H1 (cell line): ENCODE measurements around the gene DCAF4. TPM values are rescaled to one million over a fixed set of nuclear protein-coding genes. Genes with fewer than 3 reads are reported as not detected.

Experiments used
- CTCF ChIA-PET: fragments of 300-600 bp; sonication (Branson Sonifier 250); formaldehyde crosslinking; loops from one replicate; lab custom pipeline; 2021; ENCODE audit not compliant: partially characterized antibody; lab: Charles Lee
- POLR2A ChIA-PET: fragments of 300-600 bp; sonication (Branson Sonifier 250); formaldehyde crosslinking; loops from one replicate; lab custom pipeline; 2021; ENCODE audit warnings: inconsistent platforms; ENCODE audit not compliant: partially characterized antibody; lab: Charles Lee
- DNase-seq, 2 experiments: peaks; one replicate each; pipeline versions ENCODE4 v3.0.0 to v3.0.0-alpha.2; 2010 to 2022; ENCODE audit warnings: low spot score in 2 of 2, low read depth in 1 of 2, mixed read lengths in 1 of 2
- FAIRE-seq: peaks from 2 replicates; lab custom pipeline; 2011; peaks lifted over from hg19 to GRCh38; lab: Jason Lieb, UNC
- H2AFZ ChIP-seq: 2 replicates; pipeline ENCODE4 v1.8.1; 2012; ENCODE audit warnings: low read length, inconsistent platforms
- H2AK5ac ChIP-seq: 2 replicates; pipeline ENCODE4 v1.6.1; 2013; ENCODE audit warnings: low read depth, low read length
- H2BK120ac ChIP-seq: replicated peaks from 2 replicates; pipeline ENCODE3; 2013; ENCODE audit warnings: low read depth, low read length, inconsistent platforms
- H2BK12ac ChIP-seq: 2 replicates; pipeline ENCODE4 v1.6.1; 2013; ENCODE audit warnings: low read depth, low read length
- H2BK15ac ChIP-seq: 2 replicates; pipeline ENCODE4 v1.6.1; 2013; ENCODE audit warnings: low read length
- H2BK20ac ChIP-seq: 2 replicates; pipeline ENCODE4 v1.6.1; 2013; ENCODE audit warnings: low read length
- H2BK5ac ChIP-seq: 2 replicates; pipeline ENCODE4 v1.6.1; 2013; ENCODE audit warnings: low read depth, low read length
- H3K14ac ChIP-seq: 2 replicates; pipeline ENCODE4 v1.6.1; 2013; ENCODE audit warnings: inconsistent platforms; ENCODE audit not compliant: insufficient read length
- H3K18ac ChIP-seq: 2 replicates; pipeline ENCODE4 v1.6.1; 2013; ENCODE audit warnings: low read length; ENCODE audit errors: extremely low read depth
- H3K23ac ChIP-seq: 2 replicates; pipeline ENCODE4 v1.6.1; 2013; ENCODE audit warnings: inconsistent platforms; ENCODE audit not compliant: insufficient read length
- H3K23me2 ChIP-seq: 2 replicates; pipeline ENCODE4 v1.6.1; 2013; ENCODE audit warnings: low read depth, low read length
- H3K27ac ChIP-seq: 2 replicates; pipeline ENCODE4 v1.6.1; 2011; ENCODE audit warnings: low read depth, low read length, inconsistent platforms
- H3K27me3 ChIP-seq, 4 experiments: replicated peaks in 1 of 4; 1 replicate in 1 of 4; 2 replicates in 3 of 4; pipeline versions ENCODE4 v1.6.1 to v1.8.1; 2011 to 2013; ENCODE audit warnings: low read length in 3 of 4, mild to moderate bottlenecking in 3 of 4, inconsistent platforms in 2 of 4, mixed read lengths in 2 of 4, moderate library complexity in 1 of 4; ENCODE audit not compliant: control insufficient read depth in 3 of 4, insufficient read depth in 3 of 4; ENCODE audit errors: extremely low read depth in 1 of 4
- H3K36me3 ChIP-seq, 4 experiments: 2 replicates each; pipeline versions ENCODE4 v1.6.1 to v1.8.1; 2011 to 2013; ENCODE audit warnings: mild to moderate bottlenecking in 4 of 4, low read length in 3 of 4, moderate library complexity in 2 of 4, control low read depth in 1 of 4, inconsistent platforms in 1 of 4; ENCODE audit not compliant: insufficient read depth in 4 of 4, control insufficient read depth in 2 of 4
- H3K4ac ChIP-seq: replicated peaks from 2 replicates; pipeline ENCODE3; 2013; ENCODE audit warnings: low read length, low read depth, mixed read lengths, inconsistent platforms; ENCODE audit not compliant: insufficient read length
- H3K4me1 ChIP-seq, 4 experiments: replicated peaks in 1 of 4; 1 replicate in 1 of 4; 2 replicates in 3 of 4; pipeline versions ENCODE4 v1.6.1 to v1.8.1; 2011 to 2013; ENCODE audit warnings: low read length in 3 of 4, inconsistent platforms in 2 of 4, mixed read lengths in 1 of 4; ENCODE audit not compliant: insufficient read depth in 4 of 4, control insufficient read depth in 3 of 4
- H3K4me2 ChIP-seq, 2 experiments: 2 replicates each; pipeline versions ENCODE4 v1.6.1 to v1.8.1; 2011 to 2013; ENCODE audit warnings: low read depth in 2 of 2, low read length in 2 of 2, control low read depth in 1 of 2, inconsistent platforms in 1 of 2, mild to moderate bottlenecking in 1 of 2; ENCODE audit not compliant: insufficient read depth in 1 of 2
- H3K4me3 ChIP-seq, 4 experiments: fragments of 200-600, 300-600 bp in 1 of 4; sonication (generic), shearing (Covaris generic), sonication (Bioruptor Twin) in 1 of 4; 2 replicates each; pipeline versions ENCODE4 v1.5.1 to v1.8.1; 2011 to 2016; ENCODE audit warnings: low read length in 4 of 4, low read depth in 3 of 4, control low read depth in 2 of 4, inconsistent platforms in 2 of 4, mild to moderate bottlenecking in 2 of 4, mixed read lengths in 1 of 4, moderate library complexity in 1 of 4; ENCODE audit not compliant: insufficient read depth in 2 of 4; ENCODE audit errors: extremely low read depth in 1 of 4
- H3K56ac ChIP-seq: replicated peaks from 2 replicates; pipeline ENCODE3; 2013; ENCODE audit warnings: low read depth, mild to moderate bottlenecking, mixed read lengths, low read length, inconsistent platforms; ENCODE audit not compliant: insufficient read length
- H3K79me1 ChIP-seq: 2 replicates; pipeline ENCODE4 v1.6.1; 2013; ENCODE audit warnings: low read depth, low read length, control low read depth
- H3K79me2 ChIP-seq, 2 experiments: 2 replicates each; pipeline versions ENCODE4 v1.6.1 to v1.8.1; 2012 to 2013; ENCODE audit warnings: low read length in 2 of 2, mild to moderate bottlenecking in 2 of 2, inconsistent platforms in 1 of 2; ENCODE audit not compliant: insufficient read depth in 2 of 2, control insufficient read depth in 1 of 2
- H3K9ac ChIP-seq, 4 experiments: replicated peaks in 1 of 4; 1 replicate in 1 of 4; 2 replicates in 3 of 4; pipeline versions ENCODE4 v1.6.1 to v1.8.1; 2011 to 2013; ENCODE audit warnings: low read depth in 3 of 4, low read length in 3 of 4, control low read depth in 2 of 4, mild to moderate bottlenecking in 2 of 4, moderate library complexity in 2 of 4, inconsistent platforms in 1 of 4; ENCODE audit errors: extremely low read depth in 1 of 4
- H3K9me3 ChIP-seq, 2 experiments: 2 replicates each; pipeline versions ENCODE4 v1.6.1 to v1.8.1; 2012 to 2013; ENCODE audit warnings: mild to moderate bottlenecking in 2 of 2, moderate library complexity in 2 of 2, control low read depth in 1 of 2, inconsistent platforms in 1 of 2, low read depth in 1 of 2, low read length in 1 of 2, mixed read lengths in 1 of 2; ENCODE audit not compliant: insufficient read depth in 2 of 2
- H4K20me1 ChIP-seq, 2 experiments: replicated peaks in 1 of 2; 2 replicates each; pipeline versions ENCODE3 to v1.8.1; 2011 to 2013; ENCODE audit warnings: inconsistent platforms in 2 of 2, low read length in 2 of 2, mild to moderate bottlenecking in 1 of 2; ENCODE audit not compliant: insufficient read depth in 2 of 2, control insufficient read depth in 1 of 2
- H4K5ac ChIP-seq: 2 replicates; pipeline ENCODE4 v1.6.1; 2013; ENCODE audit warnings: low read length, low read depth, mixed read lengths, inconsistent platforms; ENCODE audit not compliant: insufficient read length
- H4K8ac ChIP-seq: 2 replicates; pipeline ENCODE4 v1.8.0; 2013; ENCODE audit warnings: mild to moderate bottlenecking, moderate library complexity, low read length, inconsistent platforms; ENCODE audit not compliant: insufficient read depth; ENCODE audit errors: extremely low read depth
- H4K91ac ChIP-seq: replicated peaks from 2 replicates; pipeline ENCODE3; 2013; ENCODE audit warnings: low read length, mixed read lengths, inconsistent platforms; ENCODE audit not compliant: insufficient read length
- CBX5 ChIP-seq: fragments of 300-800, 300-1000 bp; sonication (generic); IDR thresholded peaks from 2 replicates; pipeline ENCODE4 v1.7.1; 2016; ENCODE audit warnings: antibody characterized with exemption, low read length, low read depth
- EZH2 ChIP-seq: fragments of 200-600 bp; sonication (generic); IDR thresholded peaks from 2 replicates; pipeline ENCODE4 v1.7.1; 2012; ENCODE audit warnings: low read depth, mild to moderate bottlenecking, moderate library complexity, low read length, inconsistent platforms; ENCODE audit not compliant: severe bottlenecking
- HDAC2 ChIP-seq, 2 experiments: fragments of 300-600 bp in 1 of 2; sonication (generic) in 1 of 2; IDR thresholded peaks; 2 replicates each; pipeline ENCODE4 v1.6.1; 2011 to 2012; ENCODE audit warnings: low read depth in 2 of 2, low read length in 2 of 2, mild to moderate bottlenecking in 2 of 2, moderate library complexity in 2 of 2, borderline replicate concordance in 1 of 2, inconsistent platforms in 1 of 2
- KDM4A ChIP-seq: IDR thresholded peaks from one replicate; pipeline ENCODE4 v1.7.1; 2012; ENCODE audit warnings: low read depth, mild to moderate bottlenecking, moderate library complexity, low read length, inconsistent platforms; ENCODE audit not compliant: severe bottlenecking
- RNF2 ChIP-seq: fragments of 200-900, 300-1000 bp; sonication (generic); IDR thresholded peaks from 2 replicates; pipeline ENCODE4 v1.7.1; 2016; ENCODE audit warnings: borderline replicate concordance, low read depth, mild to moderate bottlenecking, antibody characterized with exemption, low read length; ENCODE audit not compliant: poor library complexity, severe bottlenecking; ENCODE audit errors: missing control alignments
- SUZ12 ChIP-seq: fragments of 200-600 bp; sonication (generic); IDR thresholded peaks from 2 replicates; pipeline ENCODE4 v1.6.1; 2012; ENCODE audit warnings: mild to moderate bottlenecking, inconsistent platforms, low read length, moderate library complexity, mixed read lengths
- TBP ChIP-seq: IDR thresholded peaks from 2 replicates; pipeline ENCODE4 v1.6.1; 2011; ENCODE audit warnings: low read depth, low read length, improper control_type of control experiment
- WGBS, 2 experiments: shearing (Covaris generic) in 1 of 2; methylation state at CpG; one replicate each; pipeline versions ENCODE4 v1.1.6 to v1.1.7; 2013 to 2015; ENCODE audit warnings: low lambda C conversion rate in 2 of 2, mixed read lengths in 2 of 2, inconsistent platforms in 1 of 2, low coverage in 1 of 2, missing lambda C conversion rate in 1 of 2; ENCODE audit not compliant: insufficient replicate concordance in 2 of 2, insufficient coverage in 1 of 2, insufficient read length in 1 of 2; ENCODE audit errors: extremely low coverage in 1 of 2, missing lambda C conversion rate in 1 of 2; 5-methylcytosine and 5-hydroxymethylcytosine counted together
- polyA plus RNA-seq, 7 experiments: library from polyadenylated mRNA; depleted of rRNA in 3 of 7; stranded (reverse) in 5 of 7; unstranded in 2 of 7; fragments of >200 nt in 5 of 7; fragments of 200-250 nt in 2 of 7; gene quantifications; 1 replicate in 5 of 7; 2 replicates in 1 of 7; 4 replicates in 1 of 7; pipeline versions ENCODE4 v1.2.1 to v1.2.3, GENCODE V29; 2011 to 2013; ENCODE audit warnings: missing spikeins in 2 of 7, mixed read lengths in 2 of 7
- total RNA-seq: library from RNA; stranded (reverse); fragmentation: NEBNext Ultra II Directional; extraction: Animal tissue kit (Norgen Biotek cat#: 25700); gene quantifications from 2 replicates; pipeline ENCODE4 v1.2.1, GENCODE V29; 2021

DCAF4 gene
- total and polyA plus RNA-seq, 2 of the 8 experiments (the other 6 are each of a cell fraction or from before 2014, with no cell fraction given) = 17.0 to 21.1 TPM

- Histone ChIP-seq H2AFZ (no peak overlapping the region), H3K4me2 (peak overlapping the region; percentile 93 to 99), H3K79me2 (no peaks in the 10 kb centered on the region), H3K4me3 (peak overlapping the region; percentile 58 to 83 (median 68)), H2BK120ac (no peak overlapping the region), H4K5ac (no peak overlapping the region), H2BK15ac (no peak overlapping the region), H3K27me3 (peaks cover 20 to 59% (median 52%) of the 10 kb centered on the region in 4 experiments), H2BK5ac (no peak overlapping the region), H3K14ac (no peak overlapping the region), H3K4ac (no peak overlapping the region), H3K27ac (no peak overlapping the region), H3K4me1 (peaks cover 14 to 27% (median 16%) of the 10 kb centered on the region in 4 experiments), H3K9me3 (no peaks in the 10 kb centered on the region), H3K18ac (no peak overlapping the region), H2BK20ac (no peak overlapping the region), H2BK12ac (no peak overlapping the region), H2AK5ac (no peak overlapping the region), H3K23ac (no peak overlapping the region), H4K20me1 (no peaks in the 10 kb centered on the region), H3K79me1 (no peaks in the 10 kb centered on the region), H3K36me3 (no peaks in the 10 kb centered on the region), H3K23me2 (peaks cover 14% of the 10 kb centered on the region), H4K91ac (no peak overlapping the region), H3K9ac (no peak overlapping the region)
- FAIRE-seq (no peak), DNase-seq (peak in 1 of 2 experiments; percentile 65)
- POLR2A ChIA-PET = interaction anchor here (1.0 kb wide), 1 partner anchor 44 kb away, joined by 3 read pairs; no protein-coding TSS in a partner anchor
- WGBS, 2 experiments = 2% methylated on average over 36 of the region's 68 CpGs; no CpG with 5 or more reads in 1 of the 2 experiments
- TF ChIP-seq CBX5 (no peak), RNF2 (peak; percentile 65), EZH2 (peak; percentile 91), KDM4A (peak; percentile 23), HDAC2 (IDR thresholded peaks at IDR 0.05; ENCODE audit: borderline replicate concordance in 1 of 2, low read depth in 2 of 2, low read length in 2 of 2) (no peak), TBP (0 out of 2 replicates have a peak, but pooled peaks have one; percentile 9), SUZ12 (peak; percentile 82; the same call in 1 of the 2 replicates)
- TF ChIP-seq, all 59 proteins: peak for 5
- H4K8ac ChIP-seq = no peak overlapping the region
- no peak overlapping the region for H3K56ac ChIP-seq
- CTCF ChIA-PET = interaction anchor here (1.5 to 1.6 kb wide), 3 partner anchors 8 to 379 kb away, joined by 3 to 9 read pairs (median 6); no protein-coding TSS in a partner anchor
Observed at GRCh38 chr14:72892879-72893635, 33.2 kb upstream of the DCAF4 start.
